ENCODE data around the gene EEF1AKMT3.

- TF ChIP-seq, protein P1, sequence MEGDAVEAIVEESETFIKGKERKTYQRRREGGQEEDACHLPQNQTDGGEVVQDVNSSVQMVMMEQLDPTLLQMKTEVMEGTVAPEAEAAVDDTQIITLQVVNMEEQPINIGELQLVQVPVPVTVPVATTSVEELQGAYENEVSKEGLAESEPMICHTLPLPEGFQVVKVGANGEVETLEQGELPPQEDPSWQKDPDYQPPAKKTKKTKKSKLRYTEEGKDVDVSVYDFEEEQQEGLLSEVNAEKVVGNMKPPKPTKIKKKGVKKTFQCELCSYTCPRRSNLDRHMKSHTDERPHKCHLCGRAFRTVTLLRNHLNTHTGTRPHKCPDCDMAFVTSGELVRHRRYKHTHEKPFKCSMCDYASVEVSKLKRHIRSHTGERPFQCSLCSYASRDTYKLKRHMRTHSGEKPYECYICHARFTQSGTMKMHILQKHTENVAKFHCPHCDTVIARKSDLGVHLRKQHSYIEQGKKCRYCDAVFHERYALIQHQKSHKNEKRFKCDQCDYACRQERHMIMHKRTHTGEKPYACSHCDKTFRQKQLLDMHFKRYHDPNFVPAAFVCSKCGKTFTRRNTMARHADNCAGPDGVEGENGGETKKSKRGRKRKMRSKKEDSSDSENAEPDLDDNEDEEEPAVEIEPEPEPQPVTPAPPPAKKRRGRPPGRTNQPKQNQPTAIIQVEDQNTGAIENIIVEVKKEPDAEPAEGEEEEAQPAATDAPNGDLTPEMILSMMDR (optimal IDR thresholded peaks at IDR 0.05 in 1 of 3, IDR thresholded peaks at IDR 0.05 in 1 of 3, conservative IDR thresholded peaks at IDR 0.05 in 1 of 3; ENCODE audit: extremely low read depth in 1 of 3, insufficient read depth in 2 of 3, low read length in 3 of 3) = peak; percentile 71 to 94 (median 81)
- no peak for TF ChIP-seq EZH2 (IDR thresholded peaks at IDR 0.05; ENCODE audit: low read length)
These were observed 46.1 kb upstream of the EEF1AKMT3 start for GRCh38 chr12:57726151-57726883.
